GM21717 (cell line): ENCODE measurements around the gene TAS2R46.
"Not testable (repeated sequence)": the region's sequence is repeated elsewhere in the genome, so short reads cannot be mapped to it uniquely, and the experiment has no call there.

Experiments
- ATAC-seq: cut with Tn5 transposase; IDR thresholded peaks from one replicate; pipeline ENCODE4 v1.9.1; 2021; ENCODE audit warnings: mild to moderate bottlenecking, moderate library complexity; ENCODE audit not compliant: unreplicated experiment

Gene TAS2R46

GRCh38 chr12:11062194-11062593, at the start of gene TAS2R46:
Gene TAS2R46 (minus strand): TSS chr12:11062294. CDS start chr12:11062294, 0 bp downstream.
- not testable (repeated sequence) for ATAC-seq

GRCh38 chr12:11111213-11111612, 49.1 kb upstream of the TAS2R46 start:
- not testable (repeated sequence) for ATAC-seq

- ATAC-seq: no peak
Observed at GRCh38 chr12:11108862-11109261, 46.8 kb upstream of the TAS2R46 start.

GRCh38 chr12:11107719-11108118, 45.6 kb upstream of the TAS2R46 start:
- no peak for ATAC-seq

- no peak for ATAC-seq
Observed at GRCh38 chr12:11106288-11106687, 44.2 kb upstream of the TAS2R46 start.

- ATAC-seq: no peak
Observed at GRCh38 chr12:11105546-11105945, 43.5 kb upstream of the TAS2R46 start.

GRCh38 chr12:11094910-11095309, 32.8 kb upstream of the TAS2R46 start:
- not testable (repeated sequence) for ATAC-seq

GRCh38 chr12:11092128-11092527, 30.0 kb upstream of the TAS2R46 start, which contains the start of gene TAS2R43:
Gene TAS2R43 (minus strand): TSS chr12:11092313. CDS start chr12:11092229, 84 bp downstream.
- ATAC-seq: no peak

- ATAC-seq: no peak
Observed at GRCh38 chr12:11089246-11089645, 27.2 kb upstream of the TAS2R46 start.

GRCh38 chr12:11085419-11085818, 23.3 kb upstream of the TAS2R46 start:
- ATAC-seq: no peak

- no peak for ATAC-seq
Observed at GRCh38 chr12:11081987-11082386, 19.9 kb upstream of the TAS2R46 start.

- no peak for ATAC-seq
Observed at GRCh38 chr12:11078246-11078645, 16.2 kb upstream of the TAS2R46 start.

GRCh38 chr12:11075642-11076041, 13.5 kb upstream of the TAS2R46 start:
- no peak for ATAC-seq

- no peak for ATAC-seq
Observed at GRCh38 chr12:11071414-11071813, 9.3 kb upstream of the TAS2R46 start.

- no peak for ATAC-seq
Observed at GRCh38 chr12:11070999-11071398, 8.9 kb upstream of the TAS2R46 start.

- no peak for ATAC-seq
Observed at GRCh38 chr12:11069854-11070365, 7.8 kb upstream of the TAS2R46 start.

- no peak for ATAC-seq
Observed at GRCh38 chr12:11067514-11067913, 5.4 kb upstream of the TAS2R46 start.

- ATAC-seq: no peak
Observed at GRCh38 chr12:11059784-11060183, 2.3 kb downstream of the TAS2R46 start.

- no peak for ATAC-seq
Observed at GRCh38 chr12:11059041-11059440, 3.1 kb downstream of the TAS2R46 start.

- ATAC-seq: no peak
Observed at GRCh38 chr12:11055306-11055705, 6.8 kb downstream of the TAS2R46 start.

GRCh38 chr12:11049806-11050531, 12.1 kb downstream of the TAS2R46 start:
- not testable (repeated sequence) for ATAC-seq

GRCh38 chr12:11041366-11041765, 20.7 kb downstream of the TAS2R46 start:
- not testable (repeated sequence) for ATAC-seq

- ATAC-seq: no peak
Observed at GRCh38 chr12:11040162-11040561, 21.9 kb downstream of the TAS2R46 start.
